Ishikawa (cell line): ENCODE measurements around the gene B4GALNT4.

Experiments used
- CEBPB ChIP-seq: IDR thresholded peaks from 2 replicates; pipeline ENCODE4 v1.6.1; 2012
- CREB1 ChIP-seq: IDR thresholded peaks from 2 replicates; pipeline ENCODE4 v1.6.1; 2012; ENCODE audit warnings: low read depth
- EGR1 ChIP-seq: IDR thresholded peaks from 2 replicates; pipeline ENCODE4 v1.6.1; 2012
- EP300 ChIP-seq: IDR thresholded peaks from 2 replicates; pipeline ENCODE4 v1.6.1; 2012; ENCODE audit warnings: borderline replicate concordance
- FOXM1 ChIP-seq: IDR thresholded peaks from 2 replicates; pipeline ENCODE4 v1.6.1; 2012; ENCODE audit warnings: low read depth, borderline replicate concordance
- MAX ChIP-seq: IDR thresholded peaks from 2 replicates; pipeline ENCODE4 v1.6.1; 2012
- NFIC ChIP-seq: IDR thresholded peaks from 2 replicates; pipeline ENCODE4 v1.6.1; 2012
- RAD21 ChIP-seq: IDR thresholded peaks from 2 replicates; pipeline ENCODE4 v1.6.1; 2012; ENCODE audit warnings: low read depth
- REST ChIP-seq: IDR thresholded peaks from 2 replicates; pipeline ENCODE4 v1.6.1; 2012; ENCODE audit warnings: low read depth, mild to moderate bottlenecking
- TAF1 ChIP-seq: IDR thresholded peaks from 2 replicates; pipeline ENCODE4 v1.6.1; 2012; ENCODE audit warnings: low read depth, mild to moderate bottlenecking
- TCF12 ChIP-seq: IDR thresholded peaks from 2 replicates; pipeline ENCODE4 v1.6.1; 2012; ENCODE audit warnings: low read depth
- TEAD4 ChIP-seq: IDR thresholded peaks from 2 replicates; pipeline ENCODE4 v1.6.1; 2012
- USF1 ChIP-seq: IDR thresholded peaks from 2 replicates; pipeline ENCODE4 v1.6.1; 2012
- YY1 ChIP-seq: IDR thresholded peaks from 2 replicates; pipeline ENCODE4 v1.6.1; 2012; ENCODE audit warnings: low read depth

- TF ChIP-seq FOXM1 (no peak), MAX (no peak), USF1 (no peak), TAF1 (no peak), RAD21 (no peak), YY1 (no peak), EP300 (no peak), REST (no peak), TEAD4 (no peak), EGR1 (no peak), CEBPB (no peak), NFIC (no peak), TCF12 (no peak), CREB1 (no peak)
These were observed 41.7 kb upstream of the B4GALNT4 start for GRCh38 chr11:327581-327923.
